ENCODE data around the gene MED13L.
"Not testable (repeated sequence)": the region's sequence is repeated elsewhere in the genome, so short reads cannot be mapped to it uniquely, and the experiment has no call there.

MED13L gene

DNA sequence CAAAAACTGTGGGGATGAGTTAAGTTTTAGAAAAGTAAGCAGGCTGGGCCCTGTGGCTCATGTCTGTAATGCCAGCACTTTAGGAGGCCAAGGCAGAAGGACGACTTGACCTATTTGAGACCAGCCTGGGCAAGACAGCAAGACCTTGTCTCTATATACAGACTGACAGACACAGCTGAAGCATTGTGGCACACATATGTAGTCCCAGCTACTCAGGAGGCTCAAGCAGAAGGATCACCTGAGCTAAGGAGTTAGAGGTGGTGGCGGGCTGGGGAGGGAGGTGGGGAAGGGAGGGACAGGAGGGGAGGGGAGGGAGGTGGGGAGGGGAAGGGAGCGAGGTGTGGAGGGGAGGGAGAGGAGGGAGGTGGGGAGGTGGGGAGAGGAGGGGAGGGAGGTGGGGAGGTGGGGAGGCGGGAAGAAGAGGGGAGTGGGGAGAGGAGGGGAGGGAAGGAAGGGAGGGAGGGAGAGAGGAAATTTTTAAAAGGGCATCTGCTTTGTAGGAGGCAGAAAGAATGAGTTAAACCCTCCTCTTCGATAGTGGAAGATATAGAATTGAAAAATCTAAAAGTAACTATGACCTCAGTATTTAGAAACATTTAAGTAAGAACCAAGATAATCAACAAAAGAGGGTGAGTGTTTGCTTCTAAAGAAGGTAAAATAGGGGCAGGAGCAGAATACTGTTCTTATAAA is 30.9 kb downstream of the MED13L start:
- DNase-seq (ENCODE audit: low spot score), result no peak

DNA sequence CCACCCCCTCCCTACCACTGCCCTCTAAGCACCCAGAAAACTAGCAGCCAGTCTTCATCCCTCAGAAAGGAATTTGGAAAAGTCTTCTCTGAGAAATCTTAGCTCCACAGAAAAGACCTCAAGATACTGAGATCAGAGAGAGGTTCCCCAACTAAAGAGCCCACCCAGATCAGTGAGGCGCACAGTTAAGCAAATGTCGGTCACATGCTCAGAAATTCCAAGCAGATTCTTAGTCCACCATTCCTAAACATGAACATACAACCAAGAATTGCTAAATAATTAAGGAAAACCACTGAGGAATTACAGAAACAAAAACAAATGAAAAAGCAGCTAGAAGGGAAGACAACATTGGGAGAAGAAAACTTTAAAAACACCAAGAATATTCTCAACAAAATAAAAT is 32.3 kb downstream of the MED13L start:
- DNase-seq (ENCODE audit: low spot score), result no peak

DNA sequence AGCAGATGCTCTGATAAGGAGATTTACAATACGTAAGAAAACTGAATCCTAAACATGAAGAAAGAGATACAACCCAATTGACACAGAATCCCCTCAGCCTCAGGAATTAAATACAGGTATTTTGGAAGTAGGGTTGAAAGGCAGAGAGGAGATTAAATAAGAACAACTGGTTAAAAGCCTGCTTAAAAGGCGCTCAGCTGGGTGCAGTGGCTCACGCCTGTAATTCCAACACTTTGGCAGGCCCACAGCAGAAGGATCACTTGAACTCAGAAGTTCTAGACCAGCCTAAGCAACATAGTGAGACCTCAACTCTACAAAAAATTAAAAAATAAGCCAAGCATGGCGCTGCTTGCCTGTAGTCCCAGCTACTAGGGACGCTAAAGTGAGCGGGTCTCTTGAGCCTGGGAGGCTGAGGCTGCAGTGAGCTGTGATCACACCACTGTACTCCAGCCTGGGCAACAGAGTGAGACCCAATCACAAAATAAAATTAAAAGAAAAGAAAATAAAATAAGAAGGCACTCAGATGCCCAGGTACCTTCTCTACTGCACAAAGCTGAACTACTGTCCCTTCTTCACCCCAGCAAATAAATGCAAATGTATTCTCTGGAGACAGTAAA is 32.9 kb downstream of the MED13L start:
- DNase-seq (ENCODE audit: low spot score), result no peak

DNA sequence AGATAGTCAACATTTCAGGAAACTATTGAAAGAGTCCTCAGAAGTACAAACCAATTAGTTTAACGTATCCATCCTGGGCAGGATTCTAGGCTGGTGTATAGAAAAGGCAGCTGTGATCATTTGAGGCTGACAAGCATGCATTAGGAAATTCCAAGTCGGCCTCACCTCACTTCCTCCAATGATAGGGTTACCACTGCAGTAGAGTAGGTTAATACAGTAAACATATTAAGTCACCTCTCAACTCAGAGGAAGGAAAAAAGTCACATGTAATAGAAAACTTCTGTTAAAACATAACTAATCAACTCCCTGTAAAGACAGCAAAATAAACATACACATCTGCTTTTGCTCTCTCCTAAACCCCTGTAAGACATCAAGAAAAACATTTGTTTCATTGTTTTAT is 33.5 kb downstream of the MED13L start:
- DNase-seq (ENCODE audit: low spot score), result no peak

DNA sequence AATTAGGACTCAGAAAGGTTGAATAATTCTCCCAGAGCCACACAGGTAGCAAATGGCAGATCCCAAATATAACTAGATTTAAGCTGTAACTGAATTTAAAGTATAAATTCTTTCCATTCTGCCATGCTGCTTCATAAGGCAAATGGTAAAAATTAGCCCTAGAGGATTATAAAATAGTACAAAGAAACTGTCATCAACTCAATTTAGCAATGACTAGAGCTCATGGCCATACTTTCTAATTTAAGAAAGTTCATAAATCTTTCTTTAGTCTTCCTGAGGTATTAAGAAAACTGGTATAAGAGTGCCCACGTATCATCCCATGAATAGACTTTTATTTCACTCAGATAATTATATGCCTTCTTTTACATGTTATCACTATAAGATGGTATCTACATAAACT is 34.8 kb downstream of the MED13L start:
- DNase-seq (ENCODE audit: low spot score), result no peak

DNA sequence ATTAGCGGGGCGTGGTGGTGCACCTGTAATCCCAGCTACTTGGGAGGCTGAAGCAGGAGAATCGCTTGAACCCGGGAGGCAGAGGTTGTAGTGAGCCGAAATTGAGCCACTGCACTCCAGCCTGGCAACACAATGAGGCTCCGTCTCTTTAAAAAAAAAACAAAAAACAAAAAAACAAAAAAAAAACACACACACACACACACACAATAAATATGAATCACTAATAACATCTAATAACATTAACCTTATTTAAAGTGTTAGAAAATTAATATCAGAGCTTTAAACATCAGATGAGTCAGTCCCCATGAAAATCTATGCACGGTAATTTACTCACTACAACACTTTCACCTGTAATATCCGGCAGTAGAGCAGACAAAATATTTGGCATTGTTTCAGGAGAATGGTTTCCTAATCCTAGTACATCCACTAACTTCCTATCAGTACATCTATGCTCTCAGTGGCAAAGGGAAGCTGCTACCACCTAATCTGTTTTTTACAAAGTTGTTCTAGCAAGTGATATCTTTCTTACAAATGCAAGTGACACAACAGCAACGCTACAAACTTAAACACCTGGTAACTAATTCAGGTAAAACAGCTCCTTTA is 36.2 kb downstream of the MED13L start:
- DNase-seq (ENCODE audit: low spot score), result no peak

DNA sequence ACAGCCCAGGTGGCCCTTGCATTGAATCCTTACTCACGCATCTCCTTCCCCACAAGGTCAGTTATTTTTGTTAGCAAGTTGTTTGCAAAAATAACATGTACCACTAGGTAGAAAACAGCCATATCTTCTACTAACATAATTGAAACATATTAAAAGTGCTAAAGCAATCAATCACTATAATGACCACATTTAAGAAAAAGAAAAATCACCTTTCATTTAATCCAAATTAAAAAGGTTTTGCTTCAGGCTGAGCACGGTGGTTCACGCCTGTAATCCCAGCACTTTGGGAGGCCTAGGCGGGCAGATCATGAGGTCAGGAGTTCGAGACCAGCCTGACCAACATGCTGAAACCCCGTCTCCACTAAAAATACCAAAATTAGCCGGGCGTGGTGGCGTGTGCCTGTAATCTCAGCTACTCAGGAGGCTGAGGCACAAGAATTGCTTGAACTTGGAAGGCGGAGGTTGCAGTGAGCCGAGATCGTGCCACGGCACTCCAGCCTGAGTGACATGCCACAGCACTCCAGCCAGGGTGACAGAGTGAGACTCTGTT is 38.8 kb downstream of the MED13L start:
- DNase-seq (ENCODE audit: low spot score), result not testable (repeated sequence)

DNA sequence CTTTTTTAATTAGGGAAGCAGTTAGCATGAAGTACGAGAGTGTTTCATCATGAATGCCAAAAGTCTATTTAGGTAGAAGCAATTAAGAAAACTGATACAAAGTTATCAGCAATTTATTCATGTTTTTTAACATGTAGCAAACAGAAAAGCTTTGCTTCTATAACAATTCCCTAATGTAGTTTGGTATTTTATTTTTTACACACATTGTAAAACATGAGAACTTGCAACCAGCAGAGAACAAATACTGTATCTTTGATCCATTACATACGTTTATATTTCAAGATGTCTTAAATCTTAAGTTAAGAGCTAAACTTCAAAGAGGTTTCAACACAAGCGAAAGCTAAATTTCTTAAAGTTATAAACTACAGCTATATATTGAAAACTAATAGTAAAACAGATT is 39.3 kb downstream of the MED13L start:
- no peak for DNase-seq (ENCODE audit: low spot score)

DNA sequence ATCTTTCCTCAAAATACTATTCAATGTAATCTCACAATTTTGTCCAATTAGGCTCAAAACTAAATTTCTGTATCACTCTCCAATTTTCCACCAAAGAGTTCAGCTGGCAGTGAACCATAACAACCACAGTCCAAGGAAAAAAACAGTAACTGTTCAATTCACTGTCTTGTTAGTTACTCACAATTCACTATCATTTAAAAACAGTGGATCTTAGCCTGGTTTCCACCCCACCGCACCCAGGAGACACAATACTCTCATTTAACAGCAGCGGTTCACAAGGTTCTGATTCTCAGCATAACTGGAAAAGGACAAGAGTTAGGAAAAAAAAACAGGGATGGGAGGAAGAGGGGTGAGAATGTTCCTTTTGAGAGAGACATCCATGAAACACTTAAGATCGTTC is 40.5 kb downstream of the MED13L start:
- DNase-seq (ENCODE audit: low spot score), result no peak

DNA sequence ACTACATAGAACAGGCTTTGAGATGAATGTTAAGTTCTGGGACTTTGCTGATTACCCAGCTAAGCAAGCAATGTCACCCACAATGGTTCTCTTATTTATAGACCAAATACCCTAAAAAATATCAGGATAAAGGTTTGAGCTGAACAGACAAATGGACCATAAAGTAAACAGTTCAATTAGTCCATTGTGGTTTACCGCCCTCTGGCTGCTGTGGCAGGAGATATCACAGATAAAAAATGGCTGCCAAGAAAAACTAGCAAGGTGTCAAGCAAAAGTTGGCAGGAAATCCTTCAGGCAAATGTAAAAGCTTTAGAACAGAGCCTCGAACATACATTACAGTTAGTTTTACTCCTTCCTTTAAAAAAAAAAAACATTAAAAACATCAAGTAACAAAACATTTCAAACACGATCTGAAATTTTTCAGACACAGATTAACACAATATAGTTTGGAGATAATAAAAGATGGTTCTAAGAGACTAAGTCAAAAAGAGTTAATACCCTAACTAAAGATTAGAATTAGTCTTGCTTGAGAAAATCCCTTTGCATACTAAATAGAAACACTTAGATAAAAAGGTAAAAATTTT is 41.3 kb downstream of the MED13L start:
- DNase-seq (ENCODE audit: low spot score), result no peak

DNA sequence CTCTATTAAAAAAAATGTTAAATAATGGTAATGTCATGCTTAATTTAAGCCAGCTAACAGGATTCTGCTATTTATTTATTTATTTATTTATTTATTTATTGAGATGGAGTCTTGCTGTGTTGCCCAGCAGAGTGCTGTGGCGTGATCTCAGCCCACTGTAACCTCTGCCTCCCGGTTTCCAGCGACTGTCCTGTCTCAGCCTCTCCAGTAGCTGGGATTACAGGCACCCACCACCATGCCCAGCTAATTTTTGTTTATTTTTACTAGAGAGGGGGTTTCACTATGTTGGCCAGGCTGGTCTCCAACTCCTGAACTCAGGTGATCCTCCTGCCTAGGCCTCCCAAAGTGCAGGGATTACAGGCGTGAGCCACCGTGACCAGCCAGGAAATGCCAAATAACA is 43.3 kb downstream of the MED13L start:
- DNase-seq (ENCODE audit: low spot score), result not testable (repeated sequence)

DNA sequence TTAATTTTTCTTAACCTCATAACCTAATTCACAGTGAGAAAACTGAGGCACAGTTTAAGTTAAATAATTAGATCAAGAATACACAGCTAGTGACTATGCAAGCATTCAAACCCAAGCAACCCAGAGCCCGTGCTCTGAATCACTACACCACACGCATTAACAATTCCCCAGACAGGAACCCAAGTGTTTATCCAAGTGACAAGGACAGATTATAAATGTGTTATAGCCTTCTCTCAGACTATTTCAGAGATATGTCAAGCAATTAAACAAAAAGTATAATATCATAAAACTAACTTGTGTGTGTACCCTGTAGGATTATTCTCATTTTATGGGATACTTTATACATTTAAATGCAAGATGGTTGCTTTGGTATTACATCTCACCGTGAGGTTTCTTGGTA is 43.8 kb downstream of the MED13L start:
- no peak for DNase-seq (ENCODE audit: low spot score)

DNA sequence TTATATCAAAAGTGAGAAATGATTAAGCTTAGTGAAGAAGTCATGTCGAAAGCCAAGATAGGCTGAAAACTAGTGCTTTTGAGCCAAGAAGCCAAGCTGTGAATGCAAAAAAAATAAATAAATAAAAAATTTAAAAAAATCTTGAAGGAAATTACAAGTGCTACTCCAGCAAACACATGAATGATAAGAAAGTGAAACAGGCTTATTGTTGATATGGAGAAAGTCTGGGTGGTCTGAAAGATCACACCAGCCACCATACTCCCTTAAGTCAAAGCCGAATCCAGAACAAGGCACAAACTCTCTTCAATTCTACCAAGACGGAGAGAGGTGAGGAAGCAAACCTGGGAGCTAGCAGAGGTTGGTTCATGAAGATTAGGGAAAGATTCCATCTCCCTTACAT is 49.7 kb downstream of the MED13L start:
- no peak for DNase-seq (ENCODE audit: low spot score)

DNA sequence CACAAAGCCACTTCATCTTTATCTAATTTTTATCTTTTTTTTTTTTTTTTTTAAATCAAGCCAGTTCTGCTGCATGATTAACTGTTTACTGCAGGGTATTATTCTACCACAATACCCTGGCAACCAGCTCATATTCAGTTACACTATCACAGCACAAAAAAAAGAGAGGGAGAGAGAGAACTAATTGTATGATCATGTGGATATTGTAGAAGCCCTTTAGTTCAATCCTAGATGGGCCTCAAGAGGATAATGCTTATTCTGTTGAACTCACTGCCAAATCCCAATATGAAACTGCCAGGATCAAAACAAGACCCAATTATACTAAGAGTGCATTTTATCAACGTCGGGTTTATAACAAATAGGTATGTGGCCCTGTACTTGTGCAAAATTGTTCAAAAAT is 51.5 kb downstream of the MED13L start:
- DNase-seq (ENCODE audit: low spot score), result no peak

DNA sequence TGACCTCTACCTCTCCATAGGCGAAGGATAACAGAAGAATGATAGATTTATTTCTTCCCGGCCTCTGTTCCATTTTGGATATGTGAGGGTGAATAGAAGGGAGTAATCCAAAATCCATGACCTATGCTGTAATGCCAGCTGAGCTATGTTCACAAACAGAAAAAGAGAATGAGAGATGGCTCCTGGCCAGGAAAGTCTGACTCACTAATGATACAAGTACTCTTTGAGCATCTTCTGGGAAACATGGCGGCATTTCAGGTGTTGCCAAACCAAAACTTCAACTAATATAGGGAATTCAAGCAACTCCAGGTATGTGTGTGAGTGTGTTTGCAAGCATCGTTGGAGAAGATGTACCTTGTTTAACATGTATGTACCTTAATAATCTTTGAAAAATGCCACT is 55.1 kb downstream of the MED13L start:
- no peak for DNase-seq (ENCODE audit: low spot score)

DNA sequence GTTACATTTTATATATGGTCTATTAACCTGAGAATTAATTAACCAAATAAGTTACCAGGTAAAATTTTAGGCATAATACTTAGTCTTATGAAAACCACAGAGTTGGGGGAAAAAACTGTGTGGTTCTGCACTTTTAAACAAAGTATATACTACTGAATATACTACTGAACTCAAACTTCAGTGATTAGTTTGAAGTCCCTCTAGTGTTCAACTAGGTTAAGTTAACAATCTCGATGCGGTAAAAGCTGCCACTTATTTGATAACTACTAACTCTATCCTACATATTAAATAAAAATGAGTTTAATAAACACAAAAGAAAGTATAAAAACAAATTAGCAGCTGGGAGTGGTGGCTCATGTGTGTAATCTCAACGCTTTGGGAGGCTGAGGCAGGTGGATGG is 56.7 kb downstream of the MED13L start:
- no peak for DNase-seq (ENCODE audit: low spot score)

DNA sequence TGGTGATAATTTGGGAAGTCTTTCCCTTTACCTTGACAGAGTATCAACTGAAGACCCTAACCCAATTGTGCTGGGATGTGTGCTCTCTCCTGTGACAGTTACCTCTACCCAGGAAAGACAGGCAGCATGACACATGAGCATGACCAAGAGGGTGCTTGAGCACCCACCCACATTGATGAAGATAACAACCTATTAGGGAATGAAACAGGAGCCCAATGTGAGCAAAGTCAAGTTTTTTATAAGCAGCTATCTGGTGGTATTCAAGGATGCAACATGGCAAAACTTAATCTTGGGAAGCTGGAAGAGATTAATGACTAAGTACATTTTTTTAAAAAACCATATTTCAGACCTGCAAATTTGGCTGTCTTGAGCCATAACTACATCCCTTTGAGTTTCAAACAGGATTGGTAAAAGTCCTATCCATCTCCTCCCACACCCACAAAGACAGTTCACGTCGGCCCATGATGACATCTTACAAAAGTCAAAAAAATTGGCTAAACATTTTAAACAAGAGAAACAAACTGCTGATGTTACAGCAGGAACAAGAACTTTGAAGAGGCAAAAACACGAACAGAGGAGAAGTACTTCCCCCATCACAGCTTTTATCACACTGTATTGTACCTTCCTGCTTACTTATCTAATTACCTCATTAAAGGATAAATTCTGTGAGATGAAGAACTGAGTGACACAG is 60.3 kb downstream of the MED13L start:
- DNase-seq (ENCODE audit: low spot score), result no peak

DNA sequence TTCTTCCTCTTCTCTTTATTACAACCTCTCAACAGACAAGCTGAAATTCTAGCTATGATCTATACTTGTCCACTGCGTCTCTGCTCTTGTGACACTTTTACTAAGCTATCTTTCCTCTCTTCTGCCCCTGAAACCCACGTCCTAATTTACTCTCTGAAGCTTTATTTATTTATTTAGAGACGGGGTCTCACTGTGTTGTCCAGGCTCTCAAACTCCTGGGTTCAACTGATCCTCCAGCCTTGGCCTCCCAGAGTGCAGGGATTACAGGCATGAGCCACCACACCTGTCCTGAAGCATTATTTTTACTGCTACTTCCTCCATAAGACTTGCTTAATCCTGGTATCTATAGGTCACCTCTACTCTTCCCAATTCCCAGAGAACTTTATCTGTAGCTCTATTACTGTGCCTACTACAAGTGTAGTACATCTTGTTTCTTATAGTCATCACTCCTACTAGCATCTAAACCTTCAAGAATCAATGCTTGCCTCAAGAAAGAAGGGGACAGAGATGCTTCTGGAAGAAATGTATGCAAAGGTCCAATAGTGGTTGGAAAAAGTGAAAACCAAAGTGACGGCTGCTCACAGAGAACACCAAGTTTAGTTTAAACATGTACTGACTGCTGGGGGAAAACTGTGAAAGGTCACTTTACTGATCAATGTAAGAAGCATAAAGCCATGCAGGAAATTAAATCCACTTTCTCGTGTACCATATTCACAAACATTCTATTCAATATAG is 61.3 kb downstream of the MED13L start:
- no peak for DNase-seq (ENCODE audit: low spot score)

DNA sequence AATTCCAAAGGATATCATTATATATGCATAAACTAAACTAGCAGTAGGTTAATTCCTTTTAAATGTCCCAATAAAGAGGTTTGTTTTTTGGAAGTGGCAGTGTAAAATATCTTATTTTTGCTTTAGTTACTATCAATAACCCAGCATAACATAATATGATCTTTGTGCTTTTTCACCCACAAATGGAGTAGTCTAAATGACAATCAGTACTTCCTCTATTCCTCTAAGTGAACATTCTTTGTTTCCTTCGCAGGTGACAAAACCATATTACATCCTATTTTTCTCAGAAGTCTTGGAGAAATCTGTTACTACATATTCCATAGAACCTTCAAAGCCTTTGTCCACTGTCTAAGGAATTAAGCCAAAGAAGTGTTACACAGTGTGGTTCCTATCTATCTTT is 62.5 kb downstream of the MED13L start:
- no peak for DNase-seq (ENCODE audit: low spot score)

DNA sequence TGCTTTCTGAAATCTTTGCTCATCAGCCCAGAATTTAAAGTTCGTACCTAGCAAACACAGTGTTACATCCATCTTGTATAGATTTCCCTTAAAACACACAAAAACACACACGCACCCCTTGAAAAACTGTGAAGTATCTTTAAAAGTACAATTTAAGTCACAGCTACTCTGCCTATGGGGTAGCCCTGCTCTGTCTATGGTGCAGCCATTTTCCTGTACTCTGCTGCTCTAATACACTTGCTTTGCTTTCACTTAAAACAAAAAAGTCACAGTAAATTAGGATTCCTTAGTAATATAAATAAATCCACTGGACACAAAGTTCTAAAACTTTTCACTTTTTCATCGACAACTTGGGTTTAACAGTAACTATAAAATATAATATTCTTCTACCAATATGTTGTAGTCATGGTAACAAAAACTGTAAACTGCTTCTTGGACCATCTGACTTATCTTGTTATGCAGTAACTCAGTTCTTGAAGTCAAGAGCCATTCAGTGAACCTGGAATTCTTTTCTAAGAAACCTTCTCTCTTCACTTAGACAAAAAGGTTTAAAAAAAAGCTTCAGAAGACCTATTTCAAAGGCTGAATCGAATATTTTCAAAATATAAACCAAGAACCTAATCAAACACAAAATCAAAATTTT is 63.5 kb downstream of the MED13L start:
- no peak for DNase-seq (ENCODE audit: low spot score)

DNA sequence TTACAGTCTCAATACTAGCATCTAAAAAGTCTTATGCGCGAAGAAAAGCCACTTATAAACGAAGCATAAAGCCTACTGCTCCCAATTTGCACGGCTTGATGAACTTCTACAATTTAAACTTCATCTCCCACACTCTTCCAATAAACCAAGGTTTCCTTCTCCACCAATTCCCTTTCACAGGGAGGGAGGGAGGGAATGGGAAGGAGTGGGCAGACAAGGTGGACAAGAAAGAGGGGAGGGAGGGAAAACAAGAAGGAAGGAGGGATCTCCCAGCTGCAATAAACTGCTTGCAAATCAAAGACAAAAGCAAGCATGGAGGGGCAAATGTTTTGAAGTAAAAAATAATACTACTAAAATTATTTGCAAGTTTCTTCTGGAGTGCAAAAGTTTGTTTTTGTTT is 64.5 kb downstream of the MED13L start:
- no peak for DNase-seq (ENCODE audit: low spot score)

Measured in HuH-7.5 (cell line).